K562 (cell line): ENCODE measurements around the gene NT5DC4. TPM values are rescaled to one million over a fixed set of nuclear protein-coding genes. Genes with fewer than 3 reads are reported as not detected.
A peak's percentile ranks its signal among the peaks of the same experiment; 100 is the strongest.

Source experiments
- CGGBP1 ChIP-seq: fragments of 250-450 bp; sonication (Bioruptor Pico); IDR thresholded peaks from 2 replicates; pipeline ENCODE4 v1.9.0; 2021; ENCODE audit warnings: mild to moderate bottlenecking
- CXXC5 ChIP-seq: fragments of 250-450 bp; sonication (Bioruptor Pico); IDR thresholded peaks from 2 replicates; pipeline ENCODE4 v1.8.0; 2022; ENCODE audit warnings: inconsistent platforms, mild to moderate bottlenecking, moderate library complexity
- ETV1 ChIP-seq: fragments of 450-650 bp; conservative IDR thresholded peaks from 2 replicates; pipeline ENCODE4 v1.6.1; 2016; ENCODE audit warnings: missing genetic modification characterization, control low read depth, low read depth, missing compliant biosample characterization
- GTF2A2 ChIP-seq: IDR thresholded peaks from 2 replicates; pipeline ENCODE4 v1.6.1; 2016; ENCODE audit warnings: mild to moderate bottlenecking, missing genetic modification characterization, missing compliant biosample characterization
- KDM2B ChIP-seq: fragments of 250-450 bp; sonication (Bioruptor Pico); IDR thresholded peaks from 2 replicates; pipeline ENCODE4 v1.8.0; 2021; ENCODE audit warnings: mild to moderate bottlenecking, moderate library complexity
- MCM2 ChIP-seq: fragments of 450-650 bp; IDR thresholded peaks from 2 replicates; pipeline ENCODE4 v1.6.1; 2017; ENCODE audit warnings: low read depth, mild to moderate bottlenecking
- MIER1 ChIP-seq: fragments of 450-650 bp; IDR thresholded peaks from 2 replicates; pipeline ENCODE4 v1.6.1; 2016; ENCODE audit warnings: antibody characterized with exemption, mild to moderate bottlenecking, low read depth
- NCOA2 ChIP-seq, 2 experiments: fragments of 450-650 bp; IDR thresholded peaks; 2 replicates each; pipeline ENCODE4 v1.6.1; 2018; ENCODE audit warnings: mild to moderate bottlenecking in 2 of 2, moderate library complexity in 1 of 2; ENCODE audit not compliant: partially characterized antibody in 2 of 2
- NKRF ChIP-seq: fragments of 450-650 bp; IDR thresholded peaks from 2 replicates; pipeline ENCODE4 v1.6.1; 2016; ENCODE audit warnings: borderline replicate concordance
- SFPQ ChIP-seq: fragments of 200-400 bp; formaldehyde crosslinking; IDR thresholded peaks from 2 replicates; pipeline ENCODE4 v1.6.1; 2017; ENCODE audit warnings: mild to moderate bottlenecking, low read depth, low read length, moderate library complexity
- TSHZ1 ChIP-seq: fragments of 250-450 bp; sonication (Bioruptor Pico); IDR thresholded peaks from 2 replicates; pipeline ENCODE4 v1.4.0; 2020; ENCODE audit warnings: mild to moderate bottlenecking, moderate library complexity
- ZBTB12 ChIP-seq: fragments of 250-450 bp; sonication (Bioruptor Pico); IDR thresholded peaks from 2 replicates; pipeline ENCODE4 v1.4.0; 2020
- ZFPM2 ChIP-seq: fragments of 250-450 bp; sonication (Bioruptor Pico); IDR thresholded peaks from 2 replicates; pipeline ENCODE4 v1.5.1; 2022; ENCODE audit warnings: mild to moderate bottlenecking
- ZNF277 ChIP-seq: fragments of 250-450 bp; sonication (Bioruptor Pico); IDR thresholded peaks from 2 replicates; pipeline ENCODE4 v1.8.0; 2022; ENCODE audit warnings: inconsistent platforms, mild to moderate bottlenecking, moderate library complexity, borderline replicate concordance
- ZNF445 ChIP-seq: fragments of 250-450 bp; sonication (Bioruptor Pico); IDR thresholded peaks from 2 replicates; pipeline ENCODE4 v1.4.0; 2020; ENCODE audit warnings: low read depth, mild to moderate bottlenecking, moderate library complexity
- ZNF644 ChIP-seq: fragments of 200-800 bp; sonication (Bioruptor generic); IDR thresholded peaks from 2 replicates; pipeline ENCODE4 v1.6.1; 2016; ENCODE audit warnings: low read depth, missing genetic modification characterization, missing compliant biosample characterization
- polyA plus RNA-seq, 8 experiments: library from polyadenylated mRNA; depleted of rRNA in 4 of 8; stranded (reverse) in 5 of 8; unstranded in 3 of 8; fragments of >200 nt; fragmentation: Nextera tagmentation in 2 of 8; fragmentation: Illumina TruSeq in 1 of 8; extraction: Ambion mirVana in 2 of 8; extraction: Trizol in 1 of 8; gene quantifications; 2 replicates each; pipeline versions ENCODE4 v1.2.1 to v1.2.3, GENCODE V29; 2011 to 2014; ENCODE audit warnings: inconsistent platforms in 1 of 8, missing spikeins in 1 of 8
- total RNA-seq, 7 experiments: library from RNA; depleted of rRNA in 6 of 7; stranded (reverse); fragments of >200 nt in 6 of 7; fragmentation: Illumina TruSeq in 2 of 7; extraction: Trizol in 2 of 7; gene quantifications; 2 replicates each; pipeline versions ENCODE4 v1.2.1 to v1.2.3, GENCODE V29; 2011 to 2021; ENCODE audit warnings: low replicate concordance in 1 of 7

Gene NT5DC4
- total and polyA plus RNA-seq, 9 of the 15 experiments (the other 6 are each of a cell fraction or from before 2014, with no cell fraction given), result 0.44 to 6.9 (median 2.5) TPM

GRCh38 chr2:112683550-112684414 is 37.0 kb upstream of the NT5DC4 start (continued):
- no peak for TF ChIP-seq NCOA2 (IDR thresholded peaks at IDR 0.05; ENCODE audit: partially characterized antibody in 2 of 2)
- TF ChIP-seq CXXC5, result peak; percentile 87
- no peak for TF ChIP-seq ZNF644
- no peak for TF ChIP-seq CGGBP1
- no peak for TF ChIP-seq SFPQ
- TF ChIP-seq ETV1 (tag), result peak; percentile 62
- TF ChIP-seq ZNF277 (CRISPR knock-in tag), result no peak
- TF ChIP-seq TSHZ1 (CRISPR knock-in tag), result no peak
- no peak for TF ChIP-seq ZFPM2
- no peak for TF ChIP-seq ZNF445 (CRISPR knock-in tag)
- TF ChIP-seq GTF2A2 (tag), result no peak
- TF ChIP-seq KDM2B (CRISPR knock-in tag), result no peak
- TF ChIP-seq NKRF, result no peak
- TF ChIP-seq MCM2, result no peak
- TF ChIP-seq ZBTB12 (CRISPR knock-in tag), result no peak
- no peak for TF ChIP-seq MIER1
